ENCODE measurements around the gene ZMYND10. TPM values are rescaled to one million over a fixed set of nuclear protein-coding genes. Genes with fewer than 3 reads are reported as not detected.

The ZMYND10 gene
- total RNA-seq, 4 donors from 2014 or later, result 0.30 to 1.7 (median 1.3) TPM; not detected in 1

DNA sequence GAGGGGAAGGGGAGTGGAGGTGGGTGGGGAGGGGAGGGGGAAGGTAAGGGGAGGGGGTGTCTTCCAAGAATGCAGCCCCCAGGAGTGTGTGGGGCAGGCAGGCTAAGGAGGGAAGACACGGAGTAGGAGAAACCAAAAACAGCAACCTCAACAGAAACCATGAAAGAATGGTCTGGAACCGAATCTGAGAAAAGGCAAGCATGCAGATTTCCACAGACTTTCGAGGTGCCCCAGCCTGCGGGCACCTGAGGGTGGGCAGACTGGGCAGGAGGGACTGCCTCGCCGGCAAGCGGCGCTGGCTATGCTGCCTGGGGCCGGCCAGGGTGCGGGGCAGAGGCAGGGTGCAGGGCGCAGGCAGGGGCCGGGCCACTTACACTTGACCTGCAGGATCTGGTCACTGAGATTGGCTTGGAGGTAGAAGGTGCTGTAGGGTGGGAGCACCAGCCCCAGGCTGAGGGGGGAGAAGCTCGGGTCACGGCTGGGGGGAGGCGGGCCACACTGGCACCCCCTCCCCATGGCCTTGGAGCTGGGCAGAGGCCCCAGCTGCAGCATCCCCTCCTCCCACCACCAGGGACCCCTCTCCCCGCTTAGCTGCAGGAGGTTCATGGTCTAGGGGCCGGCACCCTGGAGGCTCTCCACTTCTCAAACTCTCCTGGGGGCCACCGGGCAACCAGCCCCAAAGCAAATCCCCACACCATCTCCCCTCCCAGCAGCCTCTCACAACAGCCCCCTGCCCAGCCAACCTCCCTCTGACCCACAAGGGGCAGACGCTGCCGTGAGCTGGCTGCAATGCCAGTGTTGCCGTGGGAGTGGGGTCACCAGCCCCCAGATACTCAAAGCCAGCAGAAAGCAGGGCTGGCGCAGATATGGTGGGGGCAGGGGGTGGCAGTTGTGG is 29.1 kb upstream of the ZMYND10 start:
- Histone ChIP-seq H3K27me3 (no peaks in the 10 kb centered on the region), H3K27ac (no peak overlapping the region), H3K4me1 (peaks cover 0 to 13% (median 0%) of the 10 kb centered on the region in 4 donors), H3K36me3 (no peaks in the 10 kb centered on the region), H3K4me3 (no peak overlapping the region), H3K9me3 (no peaks in the 10 kb centered on the region)
- DNase-seq (ENCODE audit: low spot score in 2 of 2), result no peak
- WGBS, 2 donors, result 65 to 69% methylated on average over 18 of the region's 22 CpGs
- TF ChIP-seq, protein P1, sequence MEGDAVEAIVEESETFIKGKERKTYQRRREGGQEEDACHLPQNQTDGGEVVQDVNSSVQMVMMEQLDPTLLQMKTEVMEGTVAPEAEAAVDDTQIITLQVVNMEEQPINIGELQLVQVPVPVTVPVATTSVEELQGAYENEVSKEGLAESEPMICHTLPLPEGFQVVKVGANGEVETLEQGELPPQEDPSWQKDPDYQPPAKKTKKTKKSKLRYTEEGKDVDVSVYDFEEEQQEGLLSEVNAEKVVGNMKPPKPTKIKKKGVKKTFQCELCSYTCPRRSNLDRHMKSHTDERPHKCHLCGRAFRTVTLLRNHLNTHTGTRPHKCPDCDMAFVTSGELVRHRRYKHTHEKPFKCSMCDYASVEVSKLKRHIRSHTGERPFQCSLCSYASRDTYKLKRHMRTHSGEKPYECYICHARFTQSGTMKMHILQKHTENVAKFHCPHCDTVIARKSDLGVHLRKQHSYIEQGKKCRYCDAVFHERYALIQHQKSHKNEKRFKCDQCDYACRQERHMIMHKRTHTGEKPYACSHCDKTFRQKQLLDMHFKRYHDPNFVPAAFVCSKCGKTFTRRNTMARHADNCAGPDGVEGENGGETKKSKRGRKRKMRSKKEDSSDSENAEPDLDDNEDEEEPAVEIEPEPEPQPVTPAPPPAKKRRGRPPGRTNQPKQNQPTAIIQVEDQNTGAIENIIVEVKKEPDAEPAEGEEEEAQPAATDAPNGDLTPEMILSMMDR (IDR thresholded peaks at IDR 0.05), result no peak
- no peak for TF ChIP-seq POLR2A (IDR thresholded peaks at IDR 0.05)
- no peak for TF ChIP-seq EP300 (IDR thresholded peaks at IDR 0.05)

DNA sequence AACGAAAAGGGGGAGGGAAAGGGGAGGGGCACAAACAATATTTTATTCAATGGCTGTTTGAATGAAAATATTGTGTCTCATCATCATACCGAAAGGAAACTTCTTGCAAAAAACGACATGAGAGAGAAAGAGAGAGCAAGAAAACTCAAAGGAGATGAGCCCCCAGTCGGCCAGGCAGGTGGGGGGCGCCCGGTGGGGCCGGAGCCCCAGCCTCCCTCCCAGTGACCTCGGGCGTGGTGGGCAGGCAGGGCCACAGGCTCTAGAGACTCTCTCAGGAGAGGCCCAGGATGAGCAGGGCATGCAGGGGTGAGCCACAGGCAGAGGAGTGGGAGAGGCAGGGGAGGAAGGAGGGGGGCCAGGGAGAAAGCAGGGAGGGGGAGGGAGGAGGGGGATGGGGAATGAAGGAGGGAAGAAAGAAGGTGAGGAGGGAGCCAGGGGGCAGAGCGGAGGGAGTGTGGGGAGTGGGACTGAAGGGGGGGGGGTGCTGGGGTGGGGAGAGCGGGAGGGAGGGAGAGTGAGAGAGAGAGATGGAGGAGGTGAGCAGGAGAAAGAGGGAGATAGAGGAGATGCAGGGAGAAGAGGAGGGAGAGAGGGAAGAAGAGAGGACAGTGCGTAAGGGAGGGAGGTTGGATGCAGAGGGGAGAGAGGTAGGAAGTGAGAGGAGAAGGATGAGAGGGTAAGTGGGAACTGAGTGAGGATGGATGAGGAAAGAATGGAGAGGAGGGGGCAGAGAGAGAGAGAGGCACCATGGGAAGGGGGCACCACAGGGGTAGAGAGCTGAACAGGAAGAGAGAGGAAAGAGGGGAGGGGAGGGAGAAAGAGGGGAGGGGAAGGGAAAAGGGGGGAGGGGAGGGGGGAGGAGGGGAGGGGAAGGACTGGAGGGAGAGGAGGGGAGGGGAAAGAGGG is 27.9 kb upstream of the ZMYND10 start:
- H3K36me3 ChIP-seq, result no peaks in the 10 kb centered on the region
- no peaks in the 10 kb centered on the region for H3K27me3 ChIP-seq
- H3K4me3 ChIP-seq, result no peak overlapping the region
- peaks cover 0 to 13% (median 0%) of the 10 kb centered on the region in 4 donors for H3K4me1 ChIP-seq
- no peak for TF ChIP-seq POLR2A (IDR thresholded peaks at IDR 0.05)
- no peak for TF ChIP-seq EP300 (IDR thresholded peaks at IDR 0.05)
- TF ChIP-seq, protein P1 (IDR thresholded peaks at IDR 0.05), result no peak
- H3K27ac ChIP-seq, result no peak overlapping the region
- H3K9me3 ChIP-seq, result no peaks in the 10 kb centered on the region
- DNase-seq (ENCODE audit: low spot score in 2 of 2), result no peak
- 33 to 34% methylated on average over 12 of the region's 12 CpGs for WGBS, 2 donors

DNA sequence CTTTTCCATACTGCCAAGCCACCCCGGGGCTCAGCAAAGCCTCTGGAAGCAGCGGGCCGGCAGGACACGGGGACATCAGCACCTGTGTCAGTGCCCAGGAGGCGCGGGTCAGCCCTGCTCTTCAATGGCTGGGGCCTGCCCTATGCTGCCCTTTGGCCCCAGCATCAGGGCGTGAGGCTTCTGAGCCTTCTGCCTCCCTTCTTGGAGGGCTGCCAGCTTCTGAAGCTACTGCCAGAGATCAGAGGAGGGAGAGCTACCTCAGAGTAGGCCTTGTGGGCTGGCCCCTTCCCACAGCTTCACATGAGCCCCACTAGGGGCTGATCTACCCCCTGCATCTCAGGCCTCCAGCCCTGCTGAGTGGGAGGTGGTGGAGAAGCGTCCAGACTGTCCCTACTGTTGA is 26.8 kb upstream of the ZMYND10 start:
- no peak overlapping the region for H3K4me3 ChIP-seq

DNA sequence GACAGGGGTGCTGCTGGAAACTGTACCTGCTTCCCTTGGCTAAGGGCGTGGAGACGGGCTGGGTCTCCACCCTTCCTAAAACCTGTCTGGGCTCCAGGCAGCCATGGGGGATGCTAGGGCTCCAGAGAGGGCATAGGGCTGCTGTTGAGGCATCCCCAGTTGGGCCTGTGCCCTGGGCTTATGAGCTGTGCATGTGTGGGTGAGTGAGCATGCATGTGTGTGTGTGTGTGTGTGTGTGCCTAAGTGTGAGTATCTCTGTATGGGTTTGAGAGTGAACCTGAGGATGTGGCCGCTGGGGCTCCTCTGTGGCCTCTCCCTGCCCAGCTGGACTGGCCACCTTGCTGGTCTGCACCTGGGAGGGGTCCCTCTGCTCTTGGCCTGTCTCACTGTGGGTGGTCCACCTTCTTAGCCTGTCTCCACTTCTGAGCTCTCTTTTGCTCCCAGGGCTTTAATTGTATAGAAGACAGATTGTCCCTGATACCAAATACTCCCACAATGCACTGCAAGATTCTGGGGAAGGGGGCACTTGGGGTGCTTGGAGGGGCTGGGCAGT is 25.7 kb upstream of the ZMYND10 start:
- Histone ChIP-seq H3K9me3 (no peaks in the 10 kb centered on the region), H3K4me3 (no peak overlapping the region), H3K27me3 (no peaks in the 10 kb centered on the region), H3K27ac (no peak overlapping the region), H3K36me3 (no peaks in the 10 kb centered on the region), H3K4me1 (peaks cover 0 to 13% (median 0%) of the 10 kb centered on the region in 4 donors)
- no peak for DNase-seq (ENCODE audit: low spot score in 2 of 2)
- WGBS, 2 donors, result 77 to 83% methylated on average over 3 of the region's 3 CpGs
- TF ChIP-seq EP300 (IDR thresholded peaks at IDR 0.05), result no peak
- TF ChIP-seq, protein P1 (IDR thresholded peaks at IDR 0.05), result no peak
- no peak for TF ChIP-seq POLR2A (IDR thresholded peaks at IDR 0.05)

More for the DNA sequence above, 26.8 kb upstream of the ZMYND10 start:
- Histone ChIP-seq H3K36me3 (no peaks in the 10 kb centered on the region), H3K27me3 (no peaks in the 10 kb centered on the region), H3K9me3 (no peaks in the 10 kb centered on the region), H3K4me1 (peaks cover 0 to 13% (median 0%) of the 10 kb centered on the region in 4 donors), H3K27ac (no peak overlapping the region)
- no peak for DNase-seq (ENCODE audit: low spot score in 2 of 2)
- no peak for TF ChIP-seq EP300 (IDR thresholded peaks at IDR 0.05)
- no peak for TF ChIP-seq POLR2A (IDR thresholded peaks at IDR 0.05)
- TF ChIP-seq, protein P1 (IDR thresholded peaks at IDR 0.05), result no peak
- WGBS, 2 donors, result 39 to 44% methylated on average over 7 to 8 of the region's 8 CpGs
